Chondrocyte (in vitro differentiated cells): ENCODE results near the gene PLD3. TPM values are rescaled to one million over a fixed set of nuclear protein-coding genes. Genes with fewer than 3 reads are reported as not detected.

Source experiments
- DNase-seq: peaks from one replicate; pipeline ENCODE4 v3.0.0; 2021; ENCODE audit warnings: mixed read lengths, low spot score
- H3K27ac Mint-ChIP-seq: one replicate; pipeline ENCODE4 v1.8.0; 2021; ENCODE audit warnings: mild to moderate bottlenecking, moderate library complexity, mixed read lengths; ENCODE audit not compliant: unreplicated experiment
- H3K27me3 Mint-ChIP-seq: 2 replicates; pipeline ENCODE4 v1.8.0; 2021; ENCODE audit warnings: low read depth, mixed read lengths
- H3K36me3 Mint-ChIP-seq: 2 replicates; pipeline ENCODE4 v1.8.0; 2021; ENCODE audit warnings: low read depth, mixed read lengths
- H3K4me1 Mint-ChIP-seq: 2 replicates; pipeline ENCODE4 v1.8.0; 2021; ENCODE audit warnings: low read depth, mild to moderate bottlenecking, mixed read lengths
- H3K4me3 Mint-ChIP-seq: one replicate; pipeline ENCODE4 v1.8.0; 2021; ENCODE audit warnings: mild to moderate bottlenecking, moderate library complexity, mixed read lengths; ENCODE audit not compliant: unreplicated experiment
- H3K9me3 Mint-ChIP-seq: 2 replicates; pipeline ENCODE4 v1.8.0; 2021; ENCODE audit warnings: low read depth, mixed read lengths
- total RNA-seq: library from RNA; stranded (reverse); gene quantifications from 3 replicates; pipeline ENCODE4 v1.2.1, GENCODE V29; 2021
- TF ChIP-seq, protein P1 (sequence below): fragments of 200-600 bp; sonication (generic); IDR thresholded peaks from 2 replicates; pipeline ENCODE4 v1.5.0; 2021; ENCODE audit warnings: antibody characterized with exemption, mild to moderate bottlenecking, moderate library complexity

The PLD3 gene
- total RNA-seq, 1 donor from 2014 or later: 478 TPM

DNA sequence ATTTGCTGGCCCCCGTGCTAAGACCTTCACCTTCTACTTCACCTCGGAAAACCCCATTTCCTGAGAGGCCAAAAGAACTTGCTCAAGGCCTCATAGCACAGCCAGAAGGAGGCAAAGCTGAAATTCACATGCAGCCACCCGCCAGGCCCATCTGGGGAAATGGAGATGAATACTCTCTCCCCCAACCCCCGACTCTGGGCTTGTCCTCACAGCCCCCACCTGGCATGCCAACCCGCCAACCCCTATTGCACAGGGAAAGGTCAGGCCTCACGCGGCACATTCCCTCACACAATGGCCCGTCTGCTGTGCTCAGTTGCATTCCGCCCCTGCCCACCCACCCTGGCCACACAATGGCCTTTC lies 61.5 kb downstream of the PLD3 start:
- no peaks in the 10 kb centered on the region for H3K27me3 Mint-ChIP-seq
- no peak overlapping the region for H3K4me3 Mint-ChIP-seq
- H3K27ac Mint-ChIP-seq: no peak overlapping the region
- DNase-seq: no peak
- H3K4me1 Mint-ChIP-seq: peaks cover 33% of the 10 kb centered on the region
- no peaks in the 10 kb centered on the region for H3K9me3 Mint-ChIP-seq
- TF ChIP-seq, protein P1, sequence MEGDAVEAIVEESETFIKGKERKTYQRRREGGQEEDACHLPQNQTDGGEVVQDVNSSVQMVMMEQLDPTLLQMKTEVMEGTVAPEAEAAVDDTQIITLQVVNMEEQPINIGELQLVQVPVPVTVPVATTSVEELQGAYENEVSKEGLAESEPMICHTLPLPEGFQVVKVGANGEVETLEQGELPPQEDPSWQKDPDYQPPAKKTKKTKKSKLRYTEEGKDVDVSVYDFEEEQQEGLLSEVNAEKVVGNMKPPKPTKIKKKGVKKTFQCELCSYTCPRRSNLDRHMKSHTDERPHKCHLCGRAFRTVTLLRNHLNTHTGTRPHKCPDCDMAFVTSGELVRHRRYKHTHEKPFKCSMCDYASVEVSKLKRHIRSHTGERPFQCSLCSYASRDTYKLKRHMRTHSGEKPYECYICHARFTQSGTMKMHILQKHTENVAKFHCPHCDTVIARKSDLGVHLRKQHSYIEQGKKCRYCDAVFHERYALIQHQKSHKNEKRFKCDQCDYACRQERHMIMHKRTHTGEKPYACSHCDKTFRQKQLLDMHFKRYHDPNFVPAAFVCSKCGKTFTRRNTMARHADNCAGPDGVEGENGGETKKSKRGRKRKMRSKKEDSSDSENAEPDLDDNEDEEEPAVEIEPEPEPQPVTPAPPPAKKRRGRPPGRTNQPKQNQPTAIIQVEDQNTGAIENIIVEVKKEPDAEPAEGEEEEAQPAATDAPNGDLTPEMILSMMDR: no peak
- no peaks in the 10 kb centered on the region for H3K36me3 Mint-ChIP-seq

DNA sequence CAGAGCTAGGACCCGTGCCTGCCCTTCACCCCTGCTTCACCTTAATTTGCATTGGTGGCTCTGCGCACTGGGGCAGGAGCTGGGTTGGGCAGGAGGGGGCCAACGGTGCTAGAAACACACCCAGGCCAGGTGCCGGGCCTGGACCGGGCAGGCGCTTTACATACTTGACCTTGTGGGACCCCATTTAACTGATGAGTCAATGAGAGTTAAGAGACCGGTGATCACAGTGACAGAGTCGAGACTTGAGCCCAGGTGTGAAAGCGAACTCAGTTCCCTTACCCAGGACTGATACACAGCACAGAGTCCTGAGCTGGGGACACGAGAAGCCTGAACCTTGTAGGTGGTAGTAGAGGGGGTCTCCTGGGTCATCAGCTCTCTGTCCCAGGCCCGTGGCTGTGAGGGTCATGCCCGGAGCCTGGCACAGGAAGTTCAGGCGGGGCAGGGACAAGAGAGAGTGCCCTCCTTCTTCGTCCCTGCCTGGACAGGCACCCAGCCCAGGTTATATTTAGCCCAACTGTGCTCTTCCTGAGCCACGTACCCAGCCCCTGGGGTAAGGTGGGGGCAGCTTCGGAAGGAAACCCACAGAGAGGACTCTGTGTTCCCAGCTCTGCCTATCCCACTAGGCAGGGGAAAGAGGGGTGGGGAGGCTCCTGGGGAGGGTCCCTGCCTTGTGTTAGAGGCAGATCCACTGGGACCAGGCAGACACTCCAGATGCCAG lies 62.8 kb downstream of the PLD3 start:
- Mint-ChIP-seq H3K4me1 (peaks cover 34% of the 10 kb centered on the region), H3K36me3 (no peaks in the 10 kb centered on the region), H3K27me3 (no peaks in the 10 kb centered on the region), H3K9me3 (no peaks in the 10 kb centered on the region), H3K27ac (peak overlapping the region; percentile 22), H3K4me3 (no peak overlapping the region)
- TF ChIP-seq, protein P1: no peak
- no peak for DNase-seq

DNA sequence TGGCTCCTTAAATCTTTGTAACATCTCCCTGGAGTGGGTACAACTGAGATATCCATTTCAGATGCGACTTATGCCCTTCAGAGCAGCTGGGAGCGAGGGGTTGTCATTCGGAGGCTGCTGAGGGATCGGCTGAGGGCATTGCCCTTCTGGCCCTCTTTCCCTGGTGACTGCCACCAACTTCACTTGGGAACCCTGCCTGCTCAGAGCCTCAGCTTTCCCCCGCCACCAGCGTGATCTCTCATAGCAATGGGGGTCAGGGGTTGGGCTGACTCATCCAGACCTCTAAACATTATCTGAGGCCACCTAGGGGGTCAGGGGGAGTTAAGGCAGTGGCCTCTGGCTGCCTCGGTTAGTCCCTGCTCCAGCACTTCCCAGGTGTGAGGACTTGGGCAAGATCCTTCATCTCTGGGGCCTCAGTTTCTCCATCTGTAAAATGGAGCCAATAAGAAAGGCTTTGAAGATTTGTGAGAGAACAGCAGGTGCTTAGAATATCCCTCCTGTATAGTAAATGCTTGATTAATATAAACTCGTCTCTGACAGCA lies 63.5 kb downstream of the PLD3 start:
- peaks cover 37% of the 10 kb centered on the region for H3K4me1 Mint-ChIP-seq

DNA sequence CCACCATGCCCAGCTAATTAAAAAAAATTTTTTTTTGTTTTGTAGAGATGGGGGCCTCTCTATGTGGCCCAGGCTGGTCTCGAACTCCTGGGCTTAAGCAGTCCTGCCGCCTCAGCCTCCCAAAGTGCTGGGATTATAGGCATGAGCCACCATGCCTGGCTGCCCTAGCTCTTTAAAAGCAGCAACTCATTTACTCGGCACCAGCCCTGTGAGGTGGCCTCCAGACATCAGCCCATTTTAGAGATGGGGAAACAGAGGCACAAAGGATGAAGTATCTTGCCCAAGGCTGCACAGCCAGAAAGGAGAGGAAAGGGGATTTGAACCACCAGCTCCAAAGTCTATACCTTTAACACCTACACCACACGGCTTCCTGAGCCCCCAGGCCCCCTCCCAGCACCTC lies 64.4 kb downstream of the PLD3 start:
- Mint-ChIP-seq H3K9me3 (no peaks in the 10 kb centered on the region), H3K27me3 (no peaks in the 10 kb centered on the region), H3K4me3 (no peak overlapping the region), H3K36me3 (no peaks in the 10 kb centered on the region), H3K4me1 (peaks cover 40% of the 10 kb centered on the region), H3K27ac (no peak overlapping the region)
- TF ChIP-seq, protein P1: no peak
- DNase-seq: no peak

More for the DNA sequence above, 63.5 kb downstream of the PLD3 start:
- no peaks in the 10 kb centered on the region for H3K27me3 Mint-ChIP-seq
- DNase-seq: no peak
- H3K4me3 Mint-ChIP-seq: no peak overlapping the region
- no peaks in the 10 kb centered on the region for H3K36me3 Mint-ChIP-seq
- TF ChIP-seq, protein P1: no peak
- H3K9me3 Mint-ChIP-seq: no peaks in the 10 kb centered on the region
- H3K27ac Mint-ChIP-seq: peak overlapping the region; percentile 51

DNA sequence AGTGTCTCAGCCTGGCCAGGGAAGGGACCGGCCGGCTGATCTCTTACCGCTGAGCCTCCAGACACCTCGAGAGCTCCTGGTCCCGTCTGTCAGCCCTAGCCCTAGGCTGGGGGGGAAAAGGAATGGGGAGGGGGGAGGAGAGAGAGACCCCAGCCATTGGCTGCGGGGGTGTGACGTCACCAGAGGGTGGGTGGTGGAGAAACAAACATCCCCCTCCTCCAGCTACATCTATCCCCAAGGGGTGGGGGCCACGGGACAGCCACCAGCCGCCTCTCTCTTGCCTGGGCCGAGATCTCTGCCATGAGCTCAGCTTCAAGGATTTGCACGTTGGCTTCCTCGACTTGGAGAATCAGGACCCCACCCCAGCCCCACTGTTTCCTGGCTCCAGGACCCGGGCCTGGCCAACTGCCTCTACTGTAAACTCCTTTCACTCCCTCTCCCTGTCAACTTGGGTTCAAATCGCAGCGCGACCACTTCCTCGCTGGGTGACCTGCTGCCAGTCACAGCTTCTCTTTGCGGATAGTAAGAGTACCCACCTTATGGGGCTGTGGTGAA lies 64.9 kb downstream of the PLD3 start, which contains the start of gene PRX:
Gene PRX, minus strand, starts transcription at position 88 of the 555 bp plus-strand sequence. CDS start 5,446 bp downstream, outside the sequence.
- TF ChIP-seq, protein P1: no peak
- Mint-ChIP-seq H3K4me1 (peaks cover 40% of the 10 kb centered on the region), H3K36me3 (no peaks in the 10 kb centered on the region), H3K4me3 (no peak within 1 kb of the TSS), H3K9me3 (no peaks in the 10 kb centered on the region), H3K27me3 (no peaks in the 10 kb centered on the region), H3K27ac (peak within 1 kb of the TSS; percentile 12)
- no peak for DNase-seq
